ENCODE results near the gene USP16.

Gene USP16

GRCh38 chr21:28992526-28993292 lies 31.8 kb upstream of the USP16 start, which contains the start of gene LTN1:
LTN1 (minus strand) TSS chr21:28992877; CDS start chr21:28992805, 72 bp downstream.
- in situ Hi-C loops (cut with MboI; ENCODE audit: low sequenced_read_pairs, unreplicated experiment), result no loop called here
- no peak for TF ChIP-seq CTCF (IDR thresholded peaks at IDR 0.05; ENCODE audit: borderline replicate concordance, control extremely low read depth, extremely low read depth, insufficient read depth, missing control alignments)
- peak; percentile 95 for DNase-seq (ENCODE audit: low spot score)

- in situ Hi-C loops (cut with MboI; ENCODE audit: low sequenced_read_pairs, unreplicated experiment), result no loop called here
Measured at GRCh38 chr21:28993293-28993629, 31.2 kb upstream of the USP16 start.

GRCh38 chr21:29002442-29003144 lies 21.9 kb upstream of the USP16 start:
- in situ Hi-C loops (cut with MboI; ENCODE audit: low sequenced_read_pairs, unreplicated experiment), result no loop called here
- TF ChIP-seq CTCF (IDR thresholded peaks at IDR 0.05; ENCODE audit: borderline replicate concordance, control extremely low read depth, extremely low read depth, insufficient read depth, missing control alignments), result no peak
- peak; percentile 95 for DNase-seq (ENCODE audit: low spot score)

More at GRCh38 chr21:28993293-28993629, 31.2 kb upstream of the USP16 start:
- DNase-seq (ENCODE audit: low spot score), result no peak
- no peak for TF ChIP-seq CTCF (IDR thresholded peaks at IDR 0.05; ENCODE audit: borderline replicate concordance, control extremely low read depth, extremely low read depth, insufficient read depth, missing control alignments)

- in situ Hi-C loops (cut with MboI; ENCODE audit: low sequenced_read_pairs, unreplicated experiment), result no loop called here
- no peak for TF ChIP-seq CTCF (IDR thresholded peaks at IDR 0.05; ENCODE audit: borderline replicate concordance, control extremely low read depth, extremely low read depth, insufficient read depth, missing control alignments)
- no peak for DNase-seq (ENCODE audit: low spot score)
Measured at GRCh38 chr21:29005696-29006095, 18.8 kb upstream of the USP16 start.

GRCh38 chr21:29007135-29007534 lies 17.3 kb upstream of the USP16 start:
- no peak for DNase-seq (ENCODE audit: low spot score)
- TF ChIP-seq CTCF (IDR thresholded peaks at IDR 0.05; ENCODE audit: borderline replicate concordance, control extremely low read depth, extremely low read depth, insufficient read depth, missing control alignments), result no peak
- in situ Hi-C loops (cut with MboI; ENCODE audit: low sequenced_read_pairs, unreplicated experiment), result no loop called here

- in situ Hi-C loops (cut with MboI; ENCODE audit: low sequenced_read_pairs, unreplicated experiment), result no loop called here
- DNase-seq (ENCODE audit: low spot score), result no peak
- TF ChIP-seq CTCF (IDR thresholded peaks at IDR 0.05; ENCODE audit: borderline replicate concordance, control extremely low read depth, extremely low read depth, insufficient read depth, missing control alignments), result no peak
Measured at GRCh38 chr21:29007810-29008209, 16.7 kb upstream of the USP16 start.
